GM12874 (cell line): ENCODE data around the gene APOC4.

Source experiments
- TF ChIP-seq, protein P1 (sequence below): IDR thresholded peaks from 2 replicates; pipeline ENCODE4 v1.5.1; 2011; ENCODE audit warnings: low read depth, mild to moderate bottlenecking, control low read depth, low read length, moderate library complexity; ENCODE audit not compliant: insufficient read depth

Gene APOC4

GRCh38 chr19:44930088-44930487 lies 11.9 kb upstream of the APOC4 start:
- TF ChIP-seq, protein P1, sequence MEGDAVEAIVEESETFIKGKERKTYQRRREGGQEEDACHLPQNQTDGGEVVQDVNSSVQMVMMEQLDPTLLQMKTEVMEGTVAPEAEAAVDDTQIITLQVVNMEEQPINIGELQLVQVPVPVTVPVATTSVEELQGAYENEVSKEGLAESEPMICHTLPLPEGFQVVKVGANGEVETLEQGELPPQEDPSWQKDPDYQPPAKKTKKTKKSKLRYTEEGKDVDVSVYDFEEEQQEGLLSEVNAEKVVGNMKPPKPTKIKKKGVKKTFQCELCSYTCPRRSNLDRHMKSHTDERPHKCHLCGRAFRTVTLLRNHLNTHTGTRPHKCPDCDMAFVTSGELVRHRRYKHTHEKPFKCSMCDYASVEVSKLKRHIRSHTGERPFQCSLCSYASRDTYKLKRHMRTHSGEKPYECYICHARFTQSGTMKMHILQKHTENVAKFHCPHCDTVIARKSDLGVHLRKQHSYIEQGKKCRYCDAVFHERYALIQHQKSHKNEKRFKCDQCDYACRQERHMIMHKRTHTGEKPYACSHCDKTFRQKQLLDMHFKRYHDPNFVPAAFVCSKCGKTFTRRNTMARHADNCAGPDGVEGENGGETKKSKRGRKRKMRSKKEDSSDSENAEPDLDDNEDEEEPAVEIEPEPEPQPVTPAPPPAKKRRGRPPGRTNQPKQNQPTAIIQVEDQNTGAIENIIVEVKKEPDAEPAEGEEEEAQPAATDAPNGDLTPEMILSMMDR: no peak

DNA sequence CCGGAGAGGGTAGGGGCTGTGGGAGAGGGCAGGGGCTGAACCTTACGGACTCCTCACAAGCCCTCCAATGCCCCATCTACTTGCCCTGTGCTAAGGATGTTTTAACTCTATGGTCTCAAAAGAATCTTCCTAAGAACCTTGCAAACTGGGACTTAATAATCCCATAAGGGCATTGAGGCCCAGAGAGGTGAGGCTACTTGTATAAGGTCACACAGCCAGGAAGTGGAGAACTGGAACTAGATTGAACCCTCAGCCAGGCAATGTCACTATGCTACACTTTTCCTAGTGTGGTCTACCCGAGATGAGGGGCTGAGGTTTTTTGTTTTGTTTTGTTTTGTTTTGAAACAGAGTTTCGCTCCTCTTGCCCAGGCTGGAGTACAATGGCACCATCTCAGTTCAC lies 10.5 kb upstream of the APOC4 start:
- TF ChIP-seq, protein P1: no peak

- TF ChIP-seq, protein P1: no peak
Observed at GRCh38 chr19:44939668-44940067, 2.4 kb upstream of the APOC4 start.

GRCh38 chr19:44943801-44944249 lies 1.8 kb downstream of the APOC4 start:
- TF ChIP-seq, protein P1: 0 out of 2 replicates have a peak, but pooled peaks have one; percentile 10

GRCh38 chr19:44947041-44947581 lies 5.1 kb downstream of the APOC4 start:
- TF ChIP-seq, protein P1: no peak

DNA sequence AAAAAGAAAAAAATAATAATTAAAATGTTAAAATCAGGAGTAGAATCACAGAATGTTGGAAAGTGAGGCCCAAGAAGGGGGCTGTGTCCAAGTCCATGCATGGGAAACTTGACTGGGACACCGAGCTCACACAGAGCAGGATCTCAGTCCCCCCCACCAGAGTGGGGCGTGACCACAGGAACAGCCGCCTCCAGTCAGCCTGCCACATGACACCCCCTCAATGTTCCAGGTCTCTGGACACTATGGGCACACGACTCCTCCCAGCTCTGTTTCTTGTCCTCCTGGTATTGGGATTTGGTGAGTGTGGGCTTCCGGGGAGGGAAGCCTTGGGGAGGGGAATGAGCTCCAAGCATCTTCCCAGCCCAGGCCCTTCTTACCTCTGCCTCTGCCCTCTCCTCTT lies 6.2 kb downstream of the APOC4 start:
- TF ChIP-seq, protein P1: no peak

- TF ChIP-seq, protein P1: no peak
Observed at GRCh38 chr19:44948763-44949374, 6.8 kb downstream of the APOC4 start.

- TF ChIP-seq, protein P1: no peak
Observed at GRCh38 chr19:44949550-44949949, 7.5 kb downstream of the APOC4 start.
